ENCODE results near the gene THRB.

THRB gene

DNA sequence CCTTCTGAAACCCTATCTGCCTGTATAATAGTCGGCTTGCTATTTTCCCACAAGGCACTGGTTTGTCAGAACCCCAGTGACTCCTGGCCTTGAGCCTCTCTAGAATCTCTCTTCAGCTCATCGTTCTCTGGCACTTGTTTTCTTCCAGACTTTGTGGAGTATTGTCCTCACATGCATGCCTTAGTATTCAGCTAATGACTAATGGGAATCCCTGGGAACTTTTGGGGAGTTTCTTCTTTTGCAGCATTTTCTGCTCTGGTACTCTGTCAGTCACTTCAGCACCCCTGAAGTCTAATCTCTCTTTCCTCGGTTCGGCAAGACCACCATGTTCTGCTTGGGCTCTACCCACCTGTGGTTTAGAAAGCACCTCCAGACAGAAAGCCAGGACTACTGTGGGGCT, 35.8 kb upstream of the THRB start:
- Histone ChIP-seq H3K27ac (ENCODE audit: low read depth, low read length, poor library complexity, severe bottlenecking) (no peak overlapping the region), H3K4me1 (ENCODE audit: insufficient read depth, low read length, severe bottlenecking) (no peaks in the 10 kb centered on the region), H3K79me2 (ENCODE audit: insufficient read depth, low read length) (no peaks in the 10 kb centered on the region), H3K9me3 (ENCODE audit: low read length) (no peaks in the 10 kb centered on the region), H2AFZ (ENCODE audit: low read length) (no peak overlapping the region), H3K9me2 (ENCODE audit: low read depth, low read length) (no peaks in the 10 kb centered on the region), H3K9ac (ENCODE audit: low read length) (no peak overlapping the region), H3K27me3 (ENCODE audit: insufficient read depth, low read length) (no peaks in the 10 kb centered on the region), H3K36me3 (ENCODE audit: insufficient read depth, low read length) (no peaks in the 10 kb centered on the region), H3K4me2 (ENCODE audit: low read length) (no peak overlapping the region), H3K4me3 (ENCODE audit: low read depth, low read length, poor library complexity, severe bottlenecking) (no peak overlapping the region), H4K20me1 (ENCODE audit: insufficient read depth, low read length) (no peaks in the 10 kb centered on the region), H3F3A (ENCODE audit: insufficient read depth, low read length) (no peaks in the 10 kb centered on the region)
- TF ChIP-seq, protein P1, sequence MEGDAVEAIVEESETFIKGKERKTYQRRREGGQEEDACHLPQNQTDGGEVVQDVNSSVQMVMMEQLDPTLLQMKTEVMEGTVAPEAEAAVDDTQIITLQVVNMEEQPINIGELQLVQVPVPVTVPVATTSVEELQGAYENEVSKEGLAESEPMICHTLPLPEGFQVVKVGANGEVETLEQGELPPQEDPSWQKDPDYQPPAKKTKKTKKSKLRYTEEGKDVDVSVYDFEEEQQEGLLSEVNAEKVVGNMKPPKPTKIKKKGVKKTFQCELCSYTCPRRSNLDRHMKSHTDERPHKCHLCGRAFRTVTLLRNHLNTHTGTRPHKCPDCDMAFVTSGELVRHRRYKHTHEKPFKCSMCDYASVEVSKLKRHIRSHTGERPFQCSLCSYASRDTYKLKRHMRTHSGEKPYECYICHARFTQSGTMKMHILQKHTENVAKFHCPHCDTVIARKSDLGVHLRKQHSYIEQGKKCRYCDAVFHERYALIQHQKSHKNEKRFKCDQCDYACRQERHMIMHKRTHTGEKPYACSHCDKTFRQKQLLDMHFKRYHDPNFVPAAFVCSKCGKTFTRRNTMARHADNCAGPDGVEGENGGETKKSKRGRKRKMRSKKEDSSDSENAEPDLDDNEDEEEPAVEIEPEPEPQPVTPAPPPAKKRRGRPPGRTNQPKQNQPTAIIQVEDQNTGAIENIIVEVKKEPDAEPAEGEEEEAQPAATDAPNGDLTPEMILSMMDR (IDR thresholded peaks at IDR 0.05; ENCODE audit: low read length): no peak
- no peak for TF ChIP-seq EZH2 (IDR thresholded peaks at IDR 0.05; ENCODE audit: borderline replicate concordance, low read length)

DNA sequence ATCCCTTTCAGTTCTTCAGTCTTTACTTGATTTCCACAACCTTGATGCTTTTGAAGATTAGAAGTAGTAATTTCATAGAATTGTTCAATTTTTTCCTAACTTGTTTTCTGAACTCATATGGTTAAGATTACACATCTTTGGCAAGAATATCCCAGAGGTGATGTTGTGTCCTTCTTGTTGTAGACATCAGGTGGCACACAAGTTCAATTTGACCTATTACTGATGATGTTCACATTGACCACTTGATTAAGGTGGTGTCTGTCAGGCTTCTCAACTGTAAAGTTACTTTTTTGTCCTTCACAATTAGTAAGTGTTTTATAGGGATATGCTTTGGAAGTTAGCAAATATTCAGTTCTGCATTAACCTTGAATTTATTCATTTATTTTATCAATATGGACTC, 34.6 kb upstream of the THRB start:
- no peaks in the 10 kb centered on the region for H3K27me3 ChIP-seq (ENCODE audit: insufficient read depth, low read length)
- H2AFZ ChIP-seq (ENCODE audit: low read length): no peak overlapping the region
- H3K79me2 ChIP-seq (ENCODE audit: insufficient read depth, low read length): no peaks in the 10 kb centered on the region
- H3K4me1 ChIP-seq (ENCODE audit: insufficient read depth, low read length, severe bottlenecking): no peaks in the 10 kb centered on the region
- no peak overlapping the region for H3K4me3 ChIP-seq (ENCODE audit: low read depth, low read length, poor library complexity, severe bottlenecking)
- no peak overlapping the region for H3K27ac ChIP-seq (ENCODE audit: low read depth, low read length, poor library complexity, severe bottlenecking)
- no peaks in the 10 kb centered on the region for H3K9me3 ChIP-seq (ENCODE audit: low read length)
- H4K20me1 ChIP-seq (ENCODE audit: insufficient read depth, low read length): no peaks in the 10 kb centered on the region
- H3K4me2 ChIP-seq (ENCODE audit: low read length): no peak overlapping the region
- no peak for TF ChIP-seq EZH2 (IDR thresholded peaks at IDR 0.05; ENCODE audit: borderline replicate concordance, low read length)
- TF ChIP-seq, protein P1 (IDR thresholded peaks at IDR 0.05; ENCODE audit: low read length): no peak
- no peaks in the 10 kb centered on the region for H3K36me3 ChIP-seq (ENCODE audit: insufficient read depth, low read length)
- H3K9me2 ChIP-seq (ENCODE audit: low read depth, low read length): no peaks in the 10 kb centered on the region
- no peaks in the 10 kb centered on the region for H3F3A ChIP-seq (ENCODE audit: insufficient read depth, low read length)
- H3K9ac ChIP-seq (ENCODE audit: low read length): no peak overlapping the region

DNA sequence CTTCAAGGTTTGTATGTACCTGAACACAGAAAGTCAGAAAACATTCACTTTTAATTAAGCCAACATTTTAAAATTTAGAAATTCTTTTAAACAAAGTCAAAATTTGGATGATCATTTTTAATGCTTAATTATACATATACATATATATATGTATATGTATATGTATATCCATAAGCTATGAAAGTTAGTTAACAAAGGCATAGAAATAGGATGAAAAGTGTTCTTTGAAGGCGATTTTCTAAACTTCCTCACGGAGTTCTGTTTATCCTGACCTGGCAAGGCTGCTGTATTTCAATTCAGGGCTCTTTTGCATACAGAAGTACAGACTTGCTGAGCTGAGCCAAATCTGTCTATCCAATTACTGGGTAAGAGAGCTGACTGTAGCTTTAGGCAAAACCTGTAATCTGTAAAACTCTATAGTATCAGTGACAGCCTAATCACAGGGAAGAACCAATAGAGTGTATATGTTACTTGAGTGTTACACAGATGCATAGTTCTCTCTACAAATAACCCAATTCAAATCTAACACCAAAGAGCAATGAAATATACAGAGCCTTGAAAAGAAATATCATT, 32.1 kb upstream of the THRB start:
- Histone ChIP-seq H3K9ac (ENCODE audit: low read length) (no peak overlapping the region), H3K4me3 (ENCODE audit: low read depth, low read length, poor library complexity, severe bottlenecking) (no peak overlapping the region), H3K79me2 (ENCODE audit: insufficient read depth, low read length) (no peaks in the 10 kb centered on the region), H3F3A (ENCODE audit: insufficient read depth, low read length) (no peaks in the 10 kb centered on the region), H3K4me1 (ENCODE audit: insufficient read depth, low read length, severe bottlenecking) (no peaks in the 10 kb centered on the region), H4K20me1 (ENCODE audit: insufficient read depth, low read length) (no peaks in the 10 kb centered on the region), H3K4me2 (ENCODE audit: low read length) (no peak overlapping the region), H3K27me3 (ENCODE audit: insufficient read depth, low read length) (0 out of 2 replicates have a peak, but pooled peaks cover 3% of the 10 kb centered on the region), H3K9me2 (ENCODE audit: low read depth, low read length) (no peaks in the 10 kb centered on the region), H3K36me3 (ENCODE audit: insufficient read depth, low read length) (no peaks in the 10 kb centered on the region), H3K9me3 (ENCODE audit: low read length) (no peaks in the 10 kb centered on the region), H3K27ac (ENCODE audit: low read depth, low read length, poor library complexity, severe bottlenecking) (no peak overlapping the region), H2AFZ (ENCODE audit: low read length) (no peak overlapping the region)
- TF ChIP-seq EZH2 (IDR thresholded peaks at IDR 0.05; ENCODE audit: borderline replicate concordance, low read length): no peak
- TF ChIP-seq, protein P1 (IDR thresholded peaks at IDR 0.05; ENCODE audit: low read length): no peak
